ENCODE data around the gene FARS2. TPM values are rescaled to one million over a fixed set of nuclear protein-coding genes. Genes with fewer than 3 reads are reported as not detected.

FARS2 gene
- polyA plus RNA-seq, 1 of the 3 experiments (the other 2 are of a cell fraction), result 12.5 TPM

DNA sequence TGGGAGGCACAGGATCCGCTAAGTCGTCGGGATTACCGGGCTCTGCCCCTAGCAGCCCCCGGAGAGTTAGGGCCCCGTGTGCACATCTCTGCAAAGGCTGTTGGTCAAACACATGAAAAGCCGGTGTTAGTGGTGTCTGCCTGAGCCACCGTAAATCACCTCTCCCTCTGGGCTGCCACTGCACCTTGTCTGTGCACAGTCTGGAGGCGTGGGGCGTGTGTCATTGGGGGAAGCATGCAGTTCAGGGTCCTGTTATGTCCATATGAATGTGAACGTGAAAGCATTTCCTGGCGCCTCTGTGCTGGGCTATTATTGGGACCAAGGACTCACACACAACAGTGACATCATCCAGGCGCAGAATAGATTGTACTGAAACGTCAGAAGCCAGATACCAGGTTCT, 439.9 kb downstream of the FARS2 start (continued):
- no peak for TF ChIP-seq RXRA (IDR thresholded peaks at IDR 0.05; ENCODE audit: borderline replicate concordance, low read depth)
- no peak for TF ChIP-seq FOXJ3 (CRISPR knock-in tag; IDR thresholded peaks at IDR 0.05)
- no peak for TF ChIP-seq EZH2phosphoT487 (IDR thresholded peaks at IDR 0.05; ENCODE audit: borderline replicate concordance, low read depth)

DNA sequence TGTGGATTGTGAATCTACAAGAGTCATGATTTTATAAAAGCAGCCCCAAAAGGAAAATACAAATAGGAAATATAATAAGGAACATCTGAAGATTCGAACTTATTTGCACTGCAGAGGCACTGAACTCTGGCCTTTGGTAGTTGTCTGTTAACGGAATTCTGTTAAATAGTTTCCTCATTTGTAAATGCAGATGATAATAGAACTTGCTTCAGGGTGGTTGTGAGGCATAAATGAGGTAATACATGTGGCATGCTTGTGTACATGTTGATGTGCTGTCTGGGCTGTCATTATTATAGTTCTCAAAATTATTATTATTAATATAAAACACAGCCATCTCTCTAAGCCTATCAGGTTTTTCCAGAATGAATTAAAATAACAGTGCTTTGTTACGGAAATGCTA, 443.4 kb downstream of the FARS2 start:
- CTCF ChIA-PET, result no interaction called here
- Histone ChIP-seq H3K27ac (ENCODE audit: low read depth in 2 of 2, low read length in 1 of 2) (no peak overlapping the region), H3K79me2 (ENCODE audit: insufficient read depth) (no peaks in the 10 kb centered on the region), H3K4me1 (ENCODE audit: control insufficient read depth in 1 of 2, insufficient read depth in 2 of 2, low read depth in 1 of 2, low read length in 1 of 2) (no peaks in the 10 kb centered on the region; a peak in 1 of 4 replicates), H3F3A (replicated peaks; ENCODE audit: insufficient read depth) (no peaks in the 10 kb centered on the region), H3K9me3 (no peaks in the 10 kb centered on the region), H3K9me2 (no peaks in the 10 kb centered on the region), H3K4me3 (ENCODE audit: low read depth in 2 of 2, low read length in 1 of 2) (no peak overlapping the region), H4K20me1 (ENCODE audit: insufficient read depth) (no peaks in the 10 kb centered on the region), H2AFZ (ENCODE audit: low read depth) (no peak overlapping the region), H3K9ac (no peak overlapping the region), H3K27me3 (ENCODE audit: insufficient read depth) (no peaks in the 10 kb centered on the region), H3K36me3 (replicated peaks in 1 of 2; ENCODE audit: control insufficient read depth in 1 of 2, insufficient read depth in 2 of 2, low read length in 1 of 2) (no peaks in the 10 kb centered on the region), H3K4me2 (no peak overlapping the region)
- POLR2A ChIA-PET, result no interaction called here
- TF ChIP-seq, protein P1, sequence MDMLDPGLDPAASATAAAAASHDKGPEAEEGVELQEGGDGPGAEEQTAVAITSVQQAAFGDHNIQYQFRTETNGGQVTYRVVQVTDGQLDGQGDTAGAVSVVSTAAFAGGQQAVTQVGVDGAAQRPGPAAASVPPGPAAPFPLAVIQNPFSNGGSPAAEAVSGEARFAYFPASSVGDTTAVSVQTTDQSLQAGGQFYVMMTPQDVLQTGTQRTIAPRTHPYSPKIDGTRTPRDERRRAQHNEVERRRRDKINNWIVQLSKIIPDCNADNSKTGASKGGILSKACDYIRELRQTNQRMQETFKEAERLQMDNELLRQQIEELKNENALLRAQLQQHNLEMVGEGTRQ (IDR thresholded peaks at IDR 0.05; ENCODE audit: borderline replicate concordance, low read depth, low read length), result no peak
- no peak for TF ChIP-seq EP300 (IDR thresholded peaks at IDR 0.05; ENCODE audit: borderline replicate concordance in 1 of 2, low read depth in 1 of 2, low read length in 1 of 2)
- TF ChIP-seq, protein P2, sequence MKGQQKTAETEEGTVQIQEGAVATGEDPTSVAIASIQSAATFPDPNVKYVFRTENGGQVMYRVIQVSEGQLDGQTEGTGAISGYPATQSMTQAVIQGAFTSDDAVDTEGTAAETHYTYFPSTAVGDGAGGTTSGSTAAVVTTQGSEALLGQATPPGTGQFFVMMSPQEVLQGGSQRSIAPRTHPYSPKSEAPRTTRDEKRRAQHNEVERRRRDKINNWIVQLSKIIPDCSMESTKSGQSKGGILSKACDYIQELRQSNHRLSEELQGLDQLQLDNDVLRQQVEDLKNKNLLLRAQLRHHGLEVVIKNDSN (IDR thresholded peaks at IDR 0.05; ENCODE audit: borderline replicate concordance, low read depth), result no peak
- no peak for TF ChIP-seq MXI1 (IDR thresholded peaks at IDR 0.05; ENCODE audit: low read depth, low read length)
- no peak for TF ChIP-seq FOXJ3 (CRISPR knock-in tag; IDR thresholded peaks at IDR 0.05)
- TF ChIP-seq NRF1 (IDR thresholded peaks at IDR 0.05; ENCODE audit: low read depth, low read length), result no peak
- TF ChIP-seq, protein P3, sequence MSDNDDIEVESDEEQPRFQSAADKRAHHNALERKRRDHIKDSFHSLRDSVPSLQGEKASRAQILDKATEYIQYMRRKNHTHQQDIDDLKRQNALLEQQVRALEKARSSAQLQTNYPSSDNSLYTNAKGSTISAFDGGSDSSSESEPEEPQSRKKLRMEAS (IDR thresholded peaks at IDR 0.05; ENCODE audit: low read depth), result no peak
- TF ChIP-seq RXRA (IDR thresholded peaks at IDR 0.05; ENCODE audit: borderline replicate concordance, low read depth), result no peak
- TF ChIP-seq, protein P4, sequence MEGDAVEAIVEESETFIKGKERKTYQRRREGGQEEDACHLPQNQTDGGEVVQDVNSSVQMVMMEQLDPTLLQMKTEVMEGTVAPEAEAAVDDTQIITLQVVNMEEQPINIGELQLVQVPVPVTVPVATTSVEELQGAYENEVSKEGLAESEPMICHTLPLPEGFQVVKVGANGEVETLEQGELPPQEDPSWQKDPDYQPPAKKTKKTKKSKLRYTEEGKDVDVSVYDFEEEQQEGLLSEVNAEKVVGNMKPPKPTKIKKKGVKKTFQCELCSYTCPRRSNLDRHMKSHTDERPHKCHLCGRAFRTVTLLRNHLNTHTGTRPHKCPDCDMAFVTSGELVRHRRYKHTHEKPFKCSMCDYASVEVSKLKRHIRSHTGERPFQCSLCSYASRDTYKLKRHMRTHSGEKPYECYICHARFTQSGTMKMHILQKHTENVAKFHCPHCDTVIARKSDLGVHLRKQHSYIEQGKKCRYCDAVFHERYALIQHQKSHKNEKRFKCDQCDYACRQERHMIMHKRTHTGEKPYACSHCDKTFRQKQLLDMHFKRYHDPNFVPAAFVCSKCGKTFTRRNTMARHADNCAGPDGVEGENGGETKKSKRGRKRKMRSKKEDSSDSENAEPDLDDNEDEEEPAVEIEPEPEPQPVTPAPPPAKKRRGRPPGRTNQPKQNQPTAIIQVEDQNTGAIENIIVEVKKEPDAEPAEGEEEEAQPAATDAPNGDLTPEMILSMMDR (IDR thresholded peaks at IDR 0.05), result no peak
- TF ChIP-seq TCF12 (IDR thresholded peaks at IDR 0.05), result no peak
- no peak for TF ChIP-seq GABPA (IDR thresholded peaks at IDR 0.05; ENCODE audit: low read depth)
- TF ChIP-seq RFX5 (IDR thresholded peaks at IDR 0.05; ENCODE audit: low read length), result no peak
- DNase-seq, result no peak
- WGBS (ENCODE audit: low lambda C conversion rate), result 87% methylated on average over 3 of the region's 3 CpGs
